ENCODE data around the gene DENND2A.
A peak's percentile ranks its signal among the peaks of the same experiment; 100 is the strongest.

DENND2A gene

DNA sequence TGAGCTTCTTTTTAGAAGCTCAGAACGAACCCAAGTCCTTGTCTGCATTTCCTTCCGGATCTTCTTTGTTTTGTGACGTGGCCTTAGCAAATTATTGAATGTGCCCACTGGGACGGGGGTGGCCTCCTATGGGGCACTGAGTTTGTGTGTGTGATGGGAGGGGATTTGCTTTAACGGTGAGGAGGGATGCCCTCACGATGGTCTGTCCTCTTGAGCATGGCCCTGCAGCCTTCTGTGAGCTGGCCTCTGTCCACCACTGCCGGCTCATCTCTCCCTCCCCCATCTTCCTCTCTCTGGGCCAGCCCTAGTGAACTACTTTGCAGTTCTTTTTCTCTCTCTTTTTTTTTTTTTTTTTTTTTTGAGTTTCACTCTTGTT lies 98.4 kb downstream of the DENND2A start:
- peak overlapping the region; percentile 99 for H3K27ac ChIP-seq
- TF ChIP-seq, protein P1, sequence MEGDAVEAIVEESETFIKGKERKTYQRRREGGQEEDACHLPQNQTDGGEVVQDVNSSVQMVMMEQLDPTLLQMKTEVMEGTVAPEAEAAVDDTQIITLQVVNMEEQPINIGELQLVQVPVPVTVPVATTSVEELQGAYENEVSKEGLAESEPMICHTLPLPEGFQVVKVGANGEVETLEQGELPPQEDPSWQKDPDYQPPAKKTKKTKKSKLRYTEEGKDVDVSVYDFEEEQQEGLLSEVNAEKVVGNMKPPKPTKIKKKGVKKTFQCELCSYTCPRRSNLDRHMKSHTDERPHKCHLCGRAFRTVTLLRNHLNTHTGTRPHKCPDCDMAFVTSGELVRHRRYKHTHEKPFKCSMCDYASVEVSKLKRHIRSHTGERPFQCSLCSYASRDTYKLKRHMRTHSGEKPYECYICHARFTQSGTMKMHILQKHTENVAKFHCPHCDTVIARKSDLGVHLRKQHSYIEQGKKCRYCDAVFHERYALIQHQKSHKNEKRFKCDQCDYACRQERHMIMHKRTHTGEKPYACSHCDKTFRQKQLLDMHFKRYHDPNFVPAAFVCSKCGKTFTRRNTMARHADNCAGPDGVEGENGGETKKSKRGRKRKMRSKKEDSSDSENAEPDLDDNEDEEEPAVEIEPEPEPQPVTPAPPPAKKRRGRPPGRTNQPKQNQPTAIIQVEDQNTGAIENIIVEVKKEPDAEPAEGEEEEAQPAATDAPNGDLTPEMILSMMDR (conservative IDR thresholded peaks at IDR 0.05; ENCODE audit: low read depth) = no peak
- POLR2A ChIA-PET (ENCODE audit: low non-redundant PET) = no interaction called here
- CTCF ChIA-PET = no interaction called here
- no peak for DNase-seq (ENCODE audit: low spot score)

DNA sequence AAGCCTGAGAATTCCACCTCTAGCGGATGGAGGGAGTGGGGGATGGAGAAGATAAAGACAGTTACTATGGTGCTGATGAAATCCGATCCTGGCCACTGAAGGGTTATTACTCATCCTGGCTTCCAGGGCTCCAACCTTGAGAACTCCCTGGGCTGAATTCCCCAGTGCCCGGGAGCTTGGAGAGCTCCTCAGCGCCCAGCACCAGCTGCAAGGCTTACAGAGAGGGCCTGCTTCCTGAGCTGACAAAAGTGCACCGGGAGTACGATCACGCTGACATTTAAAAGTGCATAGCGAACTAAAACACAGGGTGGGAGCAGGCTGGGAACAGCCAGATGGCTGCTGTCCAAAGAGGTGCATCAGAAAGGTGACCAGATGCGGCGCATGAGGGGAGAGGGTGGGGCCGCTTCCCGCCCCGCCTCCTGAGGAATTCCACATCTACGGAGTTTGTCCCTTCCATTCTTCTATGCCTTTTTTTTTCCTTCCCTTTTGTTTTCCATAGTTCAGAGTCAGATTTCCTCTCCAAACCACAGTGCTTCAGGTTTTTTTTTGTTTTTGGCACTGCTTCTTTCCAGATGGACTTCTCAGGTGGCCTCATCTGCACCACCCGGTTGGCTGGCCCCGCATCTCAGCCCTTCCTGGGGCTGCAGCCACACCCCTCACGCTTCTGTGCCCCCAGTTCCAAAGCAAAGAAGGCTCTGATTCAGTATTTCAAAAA lies 98.9 kb downstream of the DENND2A start:
- TF ChIP-seq, protein P1 (conservative IDR thresholded peaks at IDR 0.05; ENCODE audit: low read depth) = no peak
- peak overlapping the region; percentile 99 for H3K27ac ChIP-seq
- CTCF ChIA-PET = no interaction called here
- DNase-seq (ENCODE audit: low spot score) = peak; percentile 93
- POLR2A ChIA-PET (ENCODE audit: low non-redundant PET) = no interaction called here

DNA sequence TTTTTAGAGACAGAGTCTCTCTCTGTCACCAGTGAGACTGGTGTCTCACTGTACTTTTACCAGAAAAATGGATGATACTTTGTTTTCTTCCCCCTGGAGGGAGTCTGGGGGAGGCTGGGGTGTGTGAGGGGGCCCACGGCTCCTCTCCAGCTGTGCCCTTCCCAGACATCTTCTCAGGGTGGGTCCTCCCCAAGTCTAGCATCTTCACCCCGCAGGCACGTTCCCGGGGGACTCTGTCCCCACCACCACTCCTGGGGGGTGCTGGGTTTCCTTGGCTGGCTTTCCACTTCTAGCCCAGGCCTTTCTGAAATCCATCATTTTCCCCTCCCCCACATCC lies 99.5 kb downstream of the DENND2A start:
- H3K27ac ChIP-seq = peak overlapping the region; percentile 99
- TF ChIP-seq, protein P1 (conservative IDR thresholded peaks at IDR 0.05; ENCODE audit: low read depth) = no peak
- POLR2A ChIA-PET (ENCODE audit: low non-redundant PET) = no interaction called here
- no peak for DNase-seq (ENCODE audit: low spot score)
- CTCF ChIA-PET = no interaction called here

DNA sequence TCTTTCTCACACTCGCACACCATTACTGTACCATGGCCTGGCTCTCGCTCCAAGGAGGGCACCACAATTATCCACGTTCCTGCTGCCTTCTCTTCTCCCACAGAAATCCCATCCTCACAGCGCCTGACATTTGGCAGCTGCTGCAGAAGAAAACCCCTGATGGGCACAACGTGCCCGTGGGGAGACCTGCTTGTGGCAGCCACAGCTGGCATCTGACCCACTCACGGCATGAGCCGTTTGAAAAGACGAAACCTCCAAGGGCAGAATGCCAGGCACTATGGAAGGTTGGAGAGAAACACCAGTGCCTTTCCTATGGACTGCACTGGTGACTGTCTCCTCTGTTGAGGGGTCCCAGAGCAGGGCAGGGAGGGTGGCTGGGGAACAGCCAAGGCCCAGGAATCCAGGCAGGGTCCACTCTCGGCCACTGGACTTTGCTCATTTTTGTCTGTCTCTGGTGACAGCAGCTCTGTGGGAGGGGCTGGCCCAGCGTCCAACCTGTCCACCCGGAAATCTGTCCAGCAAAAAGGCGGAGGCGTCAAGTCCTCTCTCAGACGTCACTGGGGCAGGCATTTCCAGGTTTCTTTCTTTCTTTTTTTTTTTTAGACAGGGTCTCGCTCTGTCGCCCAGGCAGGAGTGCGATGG lies 100.4 kb downstream of the DENND2A start:
- TF ChIP-seq, protein P1 (conservative IDR thresholded peaks at IDR 0.05; ENCODE audit: low read depth) = no peak
- ChIA-PET CTCF (no interaction called here), POLR2A (ENCODE audit: low non-redundant PET) (no interaction called here)
- H3K27ac ChIP-seq = peak overlapping the region; percentile 99
- DNase-seq (ENCODE audit: low spot score) = no peak

DNA sequence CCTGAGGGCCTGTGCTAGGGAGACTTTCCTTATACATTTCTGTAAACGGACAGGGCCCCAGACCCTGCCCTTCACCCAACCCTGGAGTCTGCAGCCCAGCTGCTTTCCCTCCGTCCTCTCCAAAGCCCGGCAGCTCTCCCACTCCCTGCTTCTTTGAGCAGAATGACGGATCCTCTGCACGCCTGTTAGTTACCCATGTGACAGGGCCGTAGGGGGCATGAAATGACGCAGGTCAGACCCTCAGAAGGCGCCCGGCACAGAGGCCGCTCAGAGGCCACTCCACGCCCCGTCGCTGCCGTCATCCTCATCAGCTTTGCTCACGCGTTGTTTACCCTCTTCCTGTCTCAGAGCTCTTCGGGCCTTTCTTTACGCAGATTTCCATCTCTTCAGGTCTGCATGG lies 101.2 kb downstream of the DENND2A start:
- CTCF ChIA-PET = interaction anchor here (0.6 kb wide), 1 partner anchor 97 kb away, joined by 4 read pairs; no protein-coding TSS in a partner anchor
- DNase-seq (ENCODE audit: low spot score) = no peak
- peak overlapping the region; percentile 99 for H3K27ac ChIP-seq
- TF ChIP-seq, protein P1 (conservative IDR thresholded peaks at IDR 0.05; ENCODE audit: low read depth) = no peak
- POLR2A ChIA-PET (ENCODE audit: low non-redundant PET) = interaction anchor here (0.5 kb wide), 1 partner anchor 141 kb away, joined by 3 read pairs; the partner anchor contains the start of gene SLC37A3

DNA sequence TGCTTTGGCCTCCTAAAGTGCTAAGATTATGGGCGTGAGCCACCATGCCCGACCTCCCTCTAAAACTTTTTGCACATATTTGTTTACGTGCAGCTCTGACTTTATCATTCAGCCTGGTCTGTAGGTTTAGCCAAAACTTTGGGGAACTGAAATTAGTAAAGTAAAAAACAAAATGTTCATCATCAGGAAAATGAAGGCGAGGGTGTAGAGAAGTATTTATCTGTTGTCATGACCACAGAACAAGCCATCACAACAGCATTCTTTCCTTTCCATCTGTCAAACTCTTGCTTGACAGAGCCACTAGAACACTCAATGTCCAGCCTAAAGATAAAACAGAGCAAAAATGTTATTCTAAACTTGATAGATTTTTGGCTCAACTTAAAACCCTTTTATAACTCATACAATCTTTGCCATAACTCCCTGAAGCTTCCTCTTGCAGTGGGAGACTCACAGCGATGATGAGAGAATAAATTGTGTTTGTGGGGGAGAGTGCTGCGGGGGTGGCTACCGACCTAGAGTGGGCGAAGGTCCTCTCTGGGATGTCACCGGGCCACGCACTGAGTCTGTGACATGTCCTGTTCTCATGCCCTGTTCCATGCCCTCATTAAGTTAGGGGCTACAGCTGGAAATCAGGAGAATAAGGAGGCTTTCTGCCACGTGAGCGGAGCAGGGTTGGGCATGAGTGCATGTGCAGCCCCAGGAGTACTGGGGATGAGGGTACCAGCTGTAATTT lies 102.7 kb downstream of the DENND2A start:
- TF ChIP-seq, protein P1 (conservative IDR thresholded peaks at IDR 0.05; ENCODE audit: low read depth) = no peak
- CTCF ChIA-PET = interaction anchor here (0.6 to 0.7 kb wide), 2 partner anchors 40 to 510 kb away, joined by 3 read pairs; no protein-coding TSS in a partner anchor
- POLR2A ChIA-PET (ENCODE audit: low non-redundant PET) = no interaction called here
- no peak for DNase-seq (ENCODE audit: low spot score)
- peak overlapping the region; percentile 19; the same call in 1 of the 2 replicates for H3K27ac ChIP-seq

Data from RWPE1 (cell line).